Thyroid gland (tissue), 4 donors: Measurements from ENCODE around the gene HMGN2. TPM values are rescaled to one million over a fixed set of nuclear protein-coding genes. Genes with fewer than 3 reads are reported as not detected.

Experiments used
- DNase-seq, 2 donors: peaks; one replicate each; pipeline ENCODE4 v3.0.0-alpha.2; 2019
- H3K27ac ChIP-seq, 3 donors: fragments of 200-600 bp; sonication (generic); 1 replicate in 2 of 3; 2 replicates in 1 of 3; pipeline ENCODE4 v1.5.1; 2016 to 2019; ENCODE audit warnings: mild to moderate bottlenecking in 1 of 3, moderate library complexity in 1 of 3
- H3K27me3 ChIP-seq: fragments of 200-600 bp; sonication (generic); one replicate; pipeline ENCODE4 v1.5.1; 2019
- H3K36me3 ChIP-seq, 2 donors: fragments of 200-600 bp; sonication (generic); one replicate each; pipeline ENCODE4 v1.5.1; 2016 to 2019
- H3K4me1 ChIP-seq, 2 donors: fragments of 200-600 bp; sonication (generic); one replicate each; pipeline ENCODE4 v1.5.1; 2017 to 2019
- H3K4me3 ChIP-seq, 3 donors: fragments of 200-600 bp; sonication (generic); replicated peaks in 1 of 3; 1 replicate in 2 of 3; 2 replicates in 1 of 3; pipeline ENCODE4 v1.5.1; 2016; ENCODE audit warnings: mild to moderate bottlenecking in 1 of 3
- H3K9me3 ChIP-seq: fragments of 200-600 bp; sonication (generic); one replicate; pipeline ENCODE4 v1.5.1; 2017
- CTCF ChIP-seq, 6 experiments: fragments of 200-600 bp in 3 of 6; fragments of 450-650 bp in 3 of 6; sonication (generic) in 3 of 6; IDR thresholded peaks; one replicate each; pipeline ENCODE4 v1.5.1; 2016 to 2019; ENCODE audit warnings: antibody characterized with exemption in 6 of 6, mild to moderate bottlenecking in 2 of 6, inconsistent platforms in 1 of 6, moderate library complexity in 1 of 6
- POLR2A ChIP-seq, 2 donors: fragments of 450-650 bp; IDR thresholded peaks; one replicate each; pipeline ENCODE4 v1.6.1; 2017; ENCODE audit warnings: antibody characterized with exemption in 2 of 2, mild to moderate bottlenecking in 2 of 2, moderate library complexity in 1 of 2
- WGBS, 2 donors: methylation state at CpG; one replicate each; pipeline ENCODE4 v1.1.5; 2017; 5-methylcytosine and 5-hydroxymethylcytosine counted together
- intact Hi-C: fragments of 100-400 bp; cut with DNase I; formaldehyde crosslinking; loops from one replicate; pipeline ENCODE4 v1.15.1; 2023
- total RNA-seq, 4 donors: library from RNA; depleted of rRNA; stranded (reverse); fragments of >200 nt; gene quantifications; one replicate each; pipeline ENCODE4 v1.2.3, GENCODE V29; 2016

The HMGN2 gene
- total RNA-seq, 4 donors from 2014 or later: 277 to 411 (median 319) TPM

- no peaks in the 10 kb centered on the region for H3K9me3 ChIP-seq
- H3K27ac ChIP-seq: no peak overlapping the region
- WGBS, 2 donors: 94 to 96% methylated on average over 5 of the region's 5 CpGs
- no peak for TF ChIP-seq POLR2A (IDR thresholded peaks at IDR 0.05)
- no peak for DNase-seq
- intact Hi-C loops: no loop called here
- H3K4me1 ChIP-seq: no peaks in the 10 kb centered on the region
- H3K36me3 ChIP-seq: peaks cover 2 to 9% of the 10 kb centered on the region in 2 donors
- no peak overlapping the region for H3K4me3 ChIP-seq
- no peaks in the 10 kb centered on the region for H3K27me3 ChIP-seq
Observed at GRCh38 chr1:26452459-26453183, 19.6 kb upstream of the HMGN2 start.

GRCh38 chr1:26459148-26459547, 13.1 kb upstream of the HMGN2 start:
- no peak for DNase-seq
- H3K36me3 ChIP-seq: peaks cover 9 to 23% of the 10 kb centered on the region in 2 donors
- H3K4me1 ChIP-seq: no peaks in the 10 kb centered on the region
- H3K4me3 ChIP-seq: no peak overlapping the region
- H3K9me3 ChIP-seq: no peaks in the 10 kb centered on the region
- 78 to 92% methylated on average over 1 of the region's 1 CpG for WGBS, 2 donors
- TF ChIP-seq CTCF (IDR thresholded peaks at IDR 0.05): no peak
- no peak for TF ChIP-seq POLR2A (IDR thresholded peaks at IDR 0.05)
- intact Hi-C loops: no loop called here
- H3K27me3 ChIP-seq: no peaks in the 10 kb centered on the region
- H3K27ac ChIP-seq: no peak overlapping the region

GRCh38 chr1:26459573-26460031, 12.6 kb upstream of the HMGN2 start:
- H3K27ac ChIP-seq: no peak overlapping the region
- no peaks in the 10 kb centered on the region for H3K9me3 ChIP-seq
- WGBS, 2 donors: 87 to 89% methylated on average over 3 of the region's 3 CpGs
- peaks cover 11 to 26% of the 10 kb centered on the region in 2 donors for H3K36me3 ChIP-seq
- TF ChIP-seq CTCF (IDR thresholded peaks at IDR 0.05) (no peak), POLR2A (IDR thresholded peaks at IDR 0.05) (no peak)
- DNase-seq: no peak
- H3K27me3 ChIP-seq: no peaks in the 10 kb centered on the region
- H3K4me1 ChIP-seq: no peaks in the 10 kb centered on the region
- intact Hi-C loops: no loop called here
- no peak overlapping the region for H3K4me3 ChIP-seq

GRCh38 chr1:26468911-26469310, 3.3 kb upstream of the HMGN2 start:
- DNase-seq: no peak

GRCh38 chr1:26469558-26469957, 2.7 kb upstream of the HMGN2 start:
- Histone ChIP-seq H3K27me3 (no peaks in the 10 kb centered on the region), H3K4me3 (no peak overlapping the region), H3K4me1 (peaks cover 15 to 24% of the 10 kb centered on the region in 2 donors), H3K27ac (no peak overlapping the region), H3K9me3 (no peaks in the 10 kb centered on the region), H3K36me3 (peaks cover 25 to 26% of the 10 kb centered on the region in 2 donors)
- TF ChIP-seq CTCF (IDR thresholded peaks at IDR 0.05) (no peak), POLR2A (IDR thresholded peaks at IDR 0.05) (no peak)
- 90 to 92% methylated on average over 5 of the region's 5 CpGs for WGBS, 2 donors
- intact Hi-C loops: no loop called here
- DNase-seq: no peak

More at GRCh38 chr1:26468911-26469310, 3.3 kb upstream of the HMGN2 start:
- Histone ChIP-seq H3K36me3 (peaks cover 23 to 27% of the 10 kb centered on the region in 2 donors), H3K27me3 (no peaks in the 10 kb centered on the region), H3K9me3 (no peaks in the 10 kb centered on the region), H3K27ac (no peak overlapping the region), H3K4me3 (no peak overlapping the region), H3K4me1 (peaks cover 13 to 18% of the 10 kb centered on the region in 2 donors)
- 72 to 80% methylated on average over 10 of the region's 10 CpGs for WGBS, 2 donors
- no peak for TF ChIP-seq POLR2A (IDR thresholded peaks at IDR 0.05)
- no peak for TF ChIP-seq CTCF (IDR thresholded peaks at IDR 0.05)
- intact Hi-C loops: no loop called here
